ENCODE measurements around the gene ANKFN1. TPM values are rescaled to one million over a fixed set of nuclear protein-coding genes. Genes with fewer than 3 reads are reported as not detected.

Gene ANKFN1
- total RNA-seq, 1 experiment from 2014 or later: not detected

DNA sequence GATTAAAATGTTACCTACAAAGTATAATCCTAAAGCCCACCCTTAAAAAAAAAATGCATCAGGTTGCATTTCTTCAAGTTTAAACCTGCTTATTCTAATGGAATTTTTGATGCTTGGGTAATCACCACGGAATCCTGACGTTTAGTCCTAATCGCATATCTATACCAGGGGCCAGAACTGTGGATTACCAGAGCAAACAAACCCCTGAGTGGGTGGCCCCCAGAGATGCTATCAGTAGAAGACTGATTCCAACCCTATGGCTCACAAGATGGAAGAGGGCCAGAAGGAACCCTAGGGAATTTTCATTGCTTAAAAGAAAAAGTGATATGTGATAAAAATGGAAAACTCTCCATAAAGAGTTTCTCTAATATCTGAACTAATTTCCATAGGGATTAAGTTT is 288.0 kb downstream of the ANKFN1 start:
- POLR2A ChIA-PET: no interaction called here
- no peak for DNase-seq (ENCODE audit: low read depth, low spot score)

DNA sequence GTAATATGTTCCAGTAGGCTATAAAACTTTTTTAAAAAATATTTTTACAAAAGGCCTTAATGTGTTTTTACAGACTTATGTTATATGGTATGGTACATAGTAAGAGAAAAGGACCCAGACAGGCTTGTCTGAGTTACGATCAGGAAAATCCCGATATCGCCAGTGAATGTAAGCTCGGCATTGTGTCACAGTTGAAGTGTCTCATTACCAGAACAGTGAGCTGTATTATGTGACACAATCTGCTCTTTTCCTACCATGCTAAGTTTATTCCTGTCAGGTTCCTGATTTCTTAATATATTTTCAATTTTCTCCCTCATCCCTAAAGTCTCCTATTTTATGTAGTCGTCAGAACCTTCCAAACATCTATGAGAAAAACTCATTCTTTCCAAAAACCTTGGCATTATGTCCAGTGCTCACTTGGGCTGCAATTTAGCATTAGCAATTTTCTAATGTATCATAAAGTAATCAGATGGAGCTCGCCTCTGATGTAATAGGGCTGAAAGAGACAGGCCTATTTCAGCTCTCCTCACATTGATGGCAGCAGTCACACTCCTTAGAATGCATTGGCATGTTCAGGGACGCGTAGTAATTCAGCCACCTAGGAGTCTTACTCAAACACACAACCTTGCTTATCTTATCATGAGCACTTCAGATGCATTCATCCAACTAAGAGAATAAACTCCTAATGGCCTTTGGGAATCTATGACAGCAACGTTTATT is 292.6 kb downstream of the ANKFN1 start:
- intact Hi-C loops (cut with micrococcal nuclease; ENCODE audit: unreplicated experiment): loop anchor here (5.0 kb wide), 1 partner anchor 271 kb away; no protein-coding TSS in a partner anchor
- no peak overlapping the region for H3K4me3 ChIP-seq (ENCODE audit: low read depth in 2 of 2, low read length in 2 of 2)
- no peaks in the 10 kb centered on the region for H3K36me3 ChIP-seq (ENCODE audit: control insufficient read depth, insufficient read depth, low read length)
- H3K27ac ChIP-seq (ENCODE audit: low read length): no peak overlapping the region
- POLR2A ChIA-PET: no interaction called here
- peaks cover 5% of the 10 kb centered on the region; the same call in 1 of the 2 replicates for H3K27me3 ChIP-seq (ENCODE audit: control insufficient read depth, insufficient read depth, low read length)
- in situ Hi-C loops (cut with HindIII; ENCODE audit: low pct_unique_long_range_greater_than_20kb, low sequenced_read_pairs): no loop called here
- CTCF ChIA-PET: no interaction called here
- TF ChIP-seq REST (IDR thresholded peaks at IDR 0.05; ENCODE audit: insufficient read depth in 1 of 2, low read depth in 2 of 2, low read length in 1 of 2) (no peak), CTCF (IDR thresholded peaks at IDR 0.05) (no peak), SIN3A (IDR thresholded peaks at IDR 0.05; ENCODE audit: borderline replicate concordance, insufficient read depth, low read depth, low read length) (no peak), TCF7L2 (IDR thresholded peaks at IDR 0.05; ENCODE audit: low read depth, low read length) (no peak), POLR2AphosphoS5 (IDR thresholded peaks at IDR 0.05; ENCODE audit: low read depth, low read length) (no peak)
- no TSS peak for BruUV-seq (replicated peaks)
- no peak for ATAC-seq
- H3K9me3 ChIP-seq (ENCODE audit: control insufficient read depth, insufficient read depth, low read depth, low read length): no peaks in the 10 kb centered on the region
- H3K4me1 ChIP-seq (ENCODE audit: control insufficient read depth, insufficient read depth, low read length): no peaks in the 10 kb centered on the region
- no peak for DNase-seq (ENCODE audit: low read depth, low spot score)

More for the DNA sequence above, 288.0 kb downstream of the ANKFN1 start:
- ATAC-seq: no peak
- no peaks in the 10 kb centered on the region for H3K4me1 ChIP-seq (ENCODE audit: control insufficient read depth, insufficient read depth, low read length)
- no peak overlapping the region for H3K27ac ChIP-seq (ENCODE audit: low read length)
- H3K36me3 ChIP-seq (ENCODE audit: control insufficient read depth, insufficient read depth, low read length): no peaks in the 10 kb centered on the region
- H3K4me3 ChIP-seq (ENCODE audit: low read depth in 2 of 2, low read length in 2 of 2): no peak overlapping the region
- CTCF ChIA-PET: no interaction called here
- no TSS peak for BruUV-seq (replicated peaks)
- H3K27me3 ChIP-seq (ENCODE audit: control insufficient read depth, insufficient read depth, low read length): peaks cover 6% of the 10 kb centered on the region; the same call in 1 of the 2 replicates
- intact Hi-C loops (cut with micrococcal nuclease; ENCODE audit: unreplicated experiment): no loop called here
- in situ Hi-C loops (cut with HindIII; ENCODE audit: low pct_unique_long_range_greater_than_20kb, low sequenced_read_pairs): no loop called here
- no peak for TF ChIP-seq POLR2AphosphoS5 (IDR thresholded peaks at IDR 0.05; ENCODE audit: low read depth, low read length)
- TF ChIP-seq REST (IDR thresholded peaks at IDR 0.05; ENCODE audit: insufficient read depth in 1 of 2, low read depth in 2 of 2, low read length in 1 of 2): no peak
- TF ChIP-seq TCF7L2 (IDR thresholded peaks at IDR 0.05; ENCODE audit: low read depth, low read length): no peak
- no peak for TF ChIP-seq SIN3A (IDR thresholded peaks at IDR 0.05; ENCODE audit: borderline replicate concordance, insufficient read depth, low read depth, low read length)
- TF ChIP-seq CTCF (IDR thresholded peaks at IDR 0.05): no peak
- H3K9me3 ChIP-seq (ENCODE audit: control insufficient read depth, insufficient read depth, low read depth, low read length): no peaks in the 10 kb centered on the region
